Measurements from ENCODE around the gene ERMARD. TPM values are rescaled to one million over a fixed set of nuclear protein-coding genes. Genes with fewer than 3 reads are reported as not detected.
A peak's percentile ranks its signal among the peaks of the same experiment; 100 is the strongest.

The ERMARD gene
- total and polyA plus RNA-seq, 2 donors (not counting 1 experiment from before 2014, with no cell fraction given): 22.0 to 32.5 TPM

DNA sequence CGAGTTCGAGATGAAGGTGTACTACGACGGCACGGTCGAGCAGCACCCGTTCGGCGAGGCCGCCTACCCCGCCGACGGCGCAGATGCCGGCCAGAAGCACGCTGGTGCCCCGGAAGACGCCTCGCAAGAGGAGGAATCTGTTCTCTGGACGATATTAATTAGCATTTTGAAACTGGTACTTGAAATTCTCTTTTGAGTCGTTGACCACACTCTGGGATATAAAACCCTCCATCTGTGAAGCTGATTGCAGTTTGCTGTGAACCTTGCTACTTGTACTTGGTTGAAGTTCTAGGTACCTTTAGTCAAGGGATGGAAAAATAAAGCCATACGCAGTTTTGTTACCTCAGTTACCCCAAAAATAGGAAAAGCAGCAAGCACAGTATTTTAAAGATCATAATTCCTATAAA, 48.6 kb upstream of the ERMARD start:
- peak overlapping the region; percentile 94 for H3K27ac ChIP-seq (ENCODE audit: insufficient read depth, low read length)
- no peaks in the 10 kb centered on the region for H3K27me3 ChIP-seq (ENCODE audit: control insufficient read depth, insufficient read depth, low read length)
- peaks cover 39% of the 10 kb centered on the region for H3K79me2 ChIP-seq (ENCODE audit: control insufficient read depth, insufficient read depth, low read length)
- H3K4me2 ChIP-seq (ENCODE audit: extremely low read depth, insufficient read depth, low read length): peak overlapping the region; percentile 98
- no peaks in the 10 kb centered on the region for H4K20me1 ChIP-seq (ENCODE audit: control insufficient read depth, extremely low read depth, insufficient read depth, low read length)
- peaks cover 5% of the 10 kb centered on the region for H3K4me1 ChIP-seq (ENCODE audit: control insufficient read depth, extremely low read depth, insufficient read depth, low read length)
- no peaks in the 10 kb centered on the region for H3K36me3 ChIP-seq (ENCODE audit: control insufficient read depth, insufficient read depth, low read length)
- H2AFZ ChIP-seq (ENCODE audit: low read length): peak overlapping the region; percentile 43
- no peak for TF ChIP-seq EZH2 (IDR thresholded peaks at IDR 0.05; ENCODE audit: low read length, missing control alignments)
- TF ChIP-seq, protein P1, sequence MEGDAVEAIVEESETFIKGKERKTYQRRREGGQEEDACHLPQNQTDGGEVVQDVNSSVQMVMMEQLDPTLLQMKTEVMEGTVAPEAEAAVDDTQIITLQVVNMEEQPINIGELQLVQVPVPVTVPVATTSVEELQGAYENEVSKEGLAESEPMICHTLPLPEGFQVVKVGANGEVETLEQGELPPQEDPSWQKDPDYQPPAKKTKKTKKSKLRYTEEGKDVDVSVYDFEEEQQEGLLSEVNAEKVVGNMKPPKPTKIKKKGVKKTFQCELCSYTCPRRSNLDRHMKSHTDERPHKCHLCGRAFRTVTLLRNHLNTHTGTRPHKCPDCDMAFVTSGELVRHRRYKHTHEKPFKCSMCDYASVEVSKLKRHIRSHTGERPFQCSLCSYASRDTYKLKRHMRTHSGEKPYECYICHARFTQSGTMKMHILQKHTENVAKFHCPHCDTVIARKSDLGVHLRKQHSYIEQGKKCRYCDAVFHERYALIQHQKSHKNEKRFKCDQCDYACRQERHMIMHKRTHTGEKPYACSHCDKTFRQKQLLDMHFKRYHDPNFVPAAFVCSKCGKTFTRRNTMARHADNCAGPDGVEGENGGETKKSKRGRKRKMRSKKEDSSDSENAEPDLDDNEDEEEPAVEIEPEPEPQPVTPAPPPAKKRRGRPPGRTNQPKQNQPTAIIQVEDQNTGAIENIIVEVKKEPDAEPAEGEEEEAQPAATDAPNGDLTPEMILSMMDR (conservative IDR thresholded peaks at IDR 0.05 in 1 of 2, IDR thresholded peaks at IDR 0.05 in 1 of 2; ENCODE audit: low read depth in 1 of 2, low read length in 2 of 2): no peak
- no peak for DNase-seq (ENCODE audit: low read depth in 2 of 2)
- peak overlapping the region; percentile 95 for H3K9ac ChIP-seq (ENCODE audit: insufficient read depth, low read length)
- H3K4me3 ChIP-seq (replicated peaks in 1 of 4; ENCODE audit: control extremely low read depth in 1 of 4, insufficient read depth in 1 of 4, low read depth in 3 of 4, low read length in 4 of 4): peak overlapping the region; percentile 83 to 98 (median 94)
- H3K9me3 ChIP-seq (ENCODE audit: control insufficient read depth, insufficient read depth, low read depth, low read length): no peaks in the 10 kb centered on the region

GRCh38 chr6:169707772-169708171, 43.6 kb upstream of the ERMARD start:
- H3K9me3 ChIP-seq (ENCODE audit: control insufficient read depth, insufficient read depth, low read depth, low read length): no peaks in the 10 kb centered on the region
- no peaks in the 10 kb centered on the region for H3K27me3 ChIP-seq (ENCODE audit: control insufficient read depth, insufficient read depth, low read length)
- no peak overlapping the region for H3K9ac ChIP-seq (ENCODE audit: insufficient read depth, low read length)
- TF ChIP-seq, protein P1 (conservative IDR thresholded peaks at IDR 0.05 in 1 of 2, IDR thresholded peaks at IDR 0.05 in 1 of 2; ENCODE audit: low read depth in 1 of 2, low read length in 2 of 2): no peak
- TF ChIP-seq EZH2 (IDR thresholded peaks at IDR 0.05; ENCODE audit: low read length, missing control alignments): no peak
- no peak overlapping the region for H2AFZ ChIP-seq (ENCODE audit: low read length)
- no peaks in the 10 kb centered on the region for H3K36me3 ChIP-seq (ENCODE audit: control insufficient read depth, insufficient read depth, low read length)
- peaks cover 5% of the 10 kb centered on the region for H3K4me1 ChIP-seq (ENCODE audit: control insufficient read depth, extremely low read depth, insufficient read depth, low read length)
- H3K4me2 ChIP-seq (ENCODE audit: extremely low read depth, insufficient read depth, low read length): no peak overlapping the region
- no peak for DNase-seq (ENCODE audit: low read depth in 2 of 2)
- no peaks in the 10 kb centered on the region for H4K20me1 ChIP-seq (ENCODE audit: control insufficient read depth, extremely low read depth, insufficient read depth, low read length)
- no peak overlapping the region for H3K4me3 ChIP-seq (replicated peaks in 1 of 4; ENCODE audit: control extremely low read depth in 1 of 4, insufficient read depth in 1 of 4, low read depth in 3 of 4, low read length in 4 of 4)
- peaks cover 21% of the 10 kb centered on the region for H3K79me2 ChIP-seq (ENCODE audit: control insufficient read depth, insufficient read depth, low read length)
- no peak overlapping the region for H3K27ac ChIP-seq (ENCODE audit: insufficient read depth, low read length)

- Histone ChIP-seq H3K36me3 (ENCODE audit: control insufficient read depth, insufficient read depth, low read length) (no peaks in the 10 kb centered on the region), H3K9me3 (ENCODE audit: control insufficient read depth, insufficient read depth, low read depth, low read length) (no peaks in the 10 kb centered on the region), H3K27ac (ENCODE audit: insufficient read depth, low read length) (no peak overlapping the region), H3K4me1 (ENCODE audit: control insufficient read depth, extremely low read depth, insufficient read depth, low read length) (peaks cover 2% of the 10 kb centered on the region), H3K79me2 (ENCODE audit: control insufficient read depth, insufficient read depth, low read length) (peaks cover 6% of the 10 kb centered on the region), H3K27me3 (ENCODE audit: control insufficient read depth, insufficient read depth, low read length) (no peaks in the 10 kb centered on the region), H3K4me3 (replicated peaks in 1 of 4; ENCODE audit: control extremely low read depth in 1 of 4, insufficient read depth in 1 of 4, low read depth in 3 of 4, low read length in 4 of 4) (no peak overlapping the region), H2AFZ (ENCODE audit: low read length) (no peak overlapping the region), H3K4me2 (ENCODE audit: extremely low read depth, insufficient read depth, low read length) (no peak overlapping the region), H4K20me1 (ENCODE audit: control insufficient read depth, extremely low read depth, insufficient read depth, low read length) (no peaks in the 10 kb centered on the region), H3K9ac (ENCODE audit: insufficient read depth, low read length) (no peak overlapping the region)
- TF ChIP-seq, protein P1 (conservative IDR thresholded peaks at IDR 0.05 in 1 of 2, IDR thresholded peaks at IDR 0.05 in 1 of 2; ENCODE audit: low read depth in 1 of 2, low read length in 2 of 2): no peak
- no peak for TF ChIP-seq EZH2 (IDR thresholded peaks at IDR 0.05; ENCODE audit: low read length, missing control alignments)
- DNase-seq (ENCODE audit: low read depth in 2 of 2): no peak
Measured at GRCh38 chr6:169709293-169709692, 42.1 kb upstream of the ERMARD start.
